ENCODE data around the gene CACNG8.

The CACNG8 gene

GRCh38 chr19:53962887-53963431, at the start of gene CACNG8:
Gene CACNG8, plus strand, starts transcription at chr19:53962937.
- peaks cover 54% of the 10 kb centered on the region for H3K27me3 ChIP-seq (ENCODE audit: control insufficient read depth, insufficient read depth, low read length)
- H3K36me3 ChIP-seq (ENCODE audit: control insufficient read depth, insufficient read depth, low read length) = no peaks in the 10 kb centered on the region

GRCh38 chr19:53915000-53915399, 47.7 kb upstream of the CACNG8 start:
- no peaks in the 10 kb centered on the region for H3K4me1 ChIP-seq (ENCODE audit: control insufficient read depth, insufficient read depth, low read length)
- no peak overlapping the region for H3K4me3 ChIP-seq (ENCODE audit: low read depth, low read length)
- H3K9ac ChIP-seq (ENCODE audit: low read depth, low read length) = no peak overlapping the region
- peaks cover 22% of the 10 kb centered on the region for H3K27me3 ChIP-seq (ENCODE audit: control insufficient read depth, insufficient read depth, low read length)
- no peak overlapping the region for H3K27ac ChIP-seq (ENCODE audit: low read depth, low read length)
- peaks cover 26% of the 10 kb centered on the region for H3K36me3 ChIP-seq (ENCODE audit: control insufficient read depth, insufficient read depth, low read length)
- no peaks in the 10 kb centered on the region for H3K9me3 ChIP-seq (ENCODE audit: control insufficient read depth, insufficient read depth, low read length)

More at GRCh38 chr19:53962887-53963431, at the start of gene CACNG8:
- H3K4me3 ChIP-seq (ENCODE audit: low read depth, low read length) = peak within 1 kb of the TSS; percentile 60
- no peaks in the 10 kb centered on the region for H3K9me3 ChIP-seq (ENCODE audit: control insufficient read depth, insufficient read depth, low read length)
- peaks cover 19% of the 10 kb centered on the region for H3K4me1 ChIP-seq (ENCODE audit: control insufficient read depth, insufficient read depth, low read length)
- no peak within 1 kb of the TSS for H3K9ac ChIP-seq (ENCODE audit: low read depth, low read length)
- peak within 1 kb of the TSS; percentile 40 for H3K27ac ChIP-seq (ENCODE audit: low read depth, low read length)

- Histone ChIP-seq H3K4me1 (ENCODE audit: control insufficient read depth, insufficient read depth, low read length) (no peaks in the 10 kb centered on the region), H3K9me3 (ENCODE audit: control insufficient read depth, insufficient read depth, low read length) (no peaks in the 10 kb centered on the region), H3K27me3 (ENCODE audit: control insufficient read depth, insufficient read depth, low read length) (peaks cover 12% of the 10 kb centered on the region), H3K27ac (ENCODE audit: low read depth, low read length) (no peak overlapping the region), H3K36me3 (ENCODE audit: control insufficient read depth, insufficient read depth, low read length) (peaks cover 26% of the 10 kb centered on the region), H3K9ac (ENCODE audit: low read depth, low read length) (no peak overlapping the region), H3K4me3 (ENCODE audit: low read depth, low read length) (no peak overlapping the region)
These were observed 46.7 kb upstream of the CACNG8 start for GRCh38 chr19:53916004-53916403.

GRCh38 chr19:53917356-53917755, 45.4 kb upstream of the CACNG8 start:
- Histone ChIP-seq H3K27me3 (ENCODE audit: control insufficient read depth, insufficient read depth, low read length) (no peaks in the 10 kb centered on the region), H3K9me3 (ENCODE audit: control insufficient read depth, insufficient read depth, low read length) (no peaks in the 10 kb centered on the region), H3K36me3 (ENCODE audit: control insufficient read depth, insufficient read depth, low read length) (peaks cover 26% of the 10 kb centered on the region), H3K9ac (ENCODE audit: low read depth, low read length) (no peak overlapping the region), H3K4me3 (ENCODE audit: low read depth, low read length) (no peak overlapping the region), H3K4me1 (ENCODE audit: control insufficient read depth, insufficient read depth, low read length) (no peaks in the 10 kb centered on the region), H3K27ac (ENCODE audit: low read depth, low read length) (no peak overlapping the region)

GRCh38 chr19:53927739-53928138, 35.0 kb upstream of the CACNG8 start:
- Histone ChIP-seq H3K27ac (ENCODE audit: low read depth, low read length) (no peak overlapping the region), H3K9ac (ENCODE audit: low read depth, low read length) (no peak overlapping the region), H3K4me1 (ENCODE audit: control insufficient read depth, insufficient read depth, low read length) (peaks cover 3% of the 10 kb centered on the region; the same call in 1 of the 2 replicates), H3K4me3 (ENCODE audit: low read depth, low read length) (0 out of 2 replicates have a peak overlapping the region, but pooled peaks have one; percentile 23), H3K36me3 (ENCODE audit: control insufficient read depth, insufficient read depth, low read length) (peaks cover 5% of the 10 kb centered on the region), H3K9me3 (ENCODE audit: control insufficient read depth, insufficient read depth, low read length) (no peaks in the 10 kb centered on the region), H3K27me3 (ENCODE audit: control insufficient read depth, insufficient read depth, low read length) (no peaks in the 10 kb centered on the region)

- Histone ChIP-seq H3K27ac (ENCODE audit: low read depth, low read length) (no peak overlapping the region), H3K27me3 (ENCODE audit: control insufficient read depth, insufficient read depth, low read length) (peaks cover under 1% of the 10 kb centered on the region; the same call in 1 of the 2 replicates), H3K9ac (ENCODE audit: low read depth, low read length) (no peak overlapping the region), H3K4me3 (ENCODE audit: low read depth, low read length) (no peak overlapping the region), H3K36me3 (ENCODE audit: control insufficient read depth, insufficient read depth, low read length) (peaks cover 4% of the 10 kb centered on the region; the same call in 1 of the 2 replicates), H3K4me1 (ENCODE audit: control insufficient read depth, insufficient read depth, low read length) (0 out of 2 replicates have a peak, but pooled peaks cover 3% of the 10 kb centered on the region), H3K9me3 (ENCODE audit: control insufficient read depth, insufficient read depth, low read length) (no peaks in the 10 kb centered on the region)
These were observed 26.7 kb upstream of the CACNG8 start for GRCh38 chr19:53936029-53936428.

GRCh38 chr19:53942001-53942786, 20.5 kb upstream of the CACNG8 start:
- H3K27ac ChIP-seq (ENCODE audit: low read depth, low read length) = no peak overlapping the region
- H3K36me3 ChIP-seq (ENCODE audit: control insufficient read depth, insufficient read depth, low read length) = no peaks in the 10 kb centered on the region
- no peaks in the 10 kb centered on the region for H3K9me3 ChIP-seq (ENCODE audit: control insufficient read depth, insufficient read depth, low read length)
- peak overlapping the region; percentile 65 for H3K9ac ChIP-seq (ENCODE audit: low read depth, low read length)
- H3K4me3 ChIP-seq (ENCODE audit: low read depth, low read length) = peak overlapping the region; percentile 83
- peaks cover 9% of the 10 kb centered on the region for H3K4me1 ChIP-seq (ENCODE audit: control insufficient read depth, insufficient read depth, low read length)
- peaks cover 10% of the 10 kb centered on the region; the same call in 1 of the 2 replicates for H3K27me3 ChIP-seq (ENCODE audit: control insufficient read depth, insufficient read depth, low read length)

GRCh38 chr19:53944416-53944815, 18.3 kb upstream of the CACNG8 start:
- no peak overlapping the region for H3K4me3 ChIP-seq (ENCODE audit: low read depth, low read length)
- no peak overlapping the region for H3K27ac ChIP-seq (ENCODE audit: low read depth, low read length)
- no peak overlapping the region for H3K9ac ChIP-seq (ENCODE audit: low read depth, low read length)
- H3K9me3 ChIP-seq (ENCODE audit: control insufficient read depth, insufficient read depth, low read length) = no peaks in the 10 kb centered on the region
- H3K36me3 ChIP-seq (ENCODE audit: control insufficient read depth, insufficient read depth, low read length) = no peaks in the 10 kb centered on the region
- H3K4me1 ChIP-seq (ENCODE audit: control insufficient read depth, insufficient read depth, low read length) = peaks cover 9% of the 10 kb centered on the region
- H3K27me3 ChIP-seq (ENCODE audit: control insufficient read depth, insufficient read depth, low read length) = peaks cover 10% of the 10 kb centered on the region; the same call in 1 of the 2 replicates

GRCh38 chr19:53944933-53945332, 17.8 kb upstream of the CACNG8 start:
- Histone ChIP-seq H3K4me1 (ENCODE audit: control insufficient read depth, insufficient read depth, low read length) (peaks cover 9% of the 10 kb centered on the region), H3K4me3 (ENCODE audit: low read depth, low read length) (0 out of 2 replicates have a peak overlapping the region, but pooled peaks have one; percentile 39), H3K9ac (ENCODE audit: low read depth, low read length) (no peak overlapping the region), H3K9me3 (ENCODE audit: control insufficient read depth, insufficient read depth, low read length) (no peaks in the 10 kb centered on the region), H3K36me3 (ENCODE audit: control insufficient read depth, insufficient read depth, low read length) (no peaks in the 10 kb centered on the region), H3K27ac (ENCODE audit: low read depth, low read length) (no peak overlapping the region), H3K27me3 (ENCODE audit: control insufficient read depth, insufficient read depth, low read length) (peaks cover 10% of the 10 kb centered on the region; the same call in 1 of the 2 replicates)

GRCh38 chr19:53945441-53945840, 17.3 kb upstream of the CACNG8 start:
- Histone ChIP-seq H3K27me3 (ENCODE audit: control insufficient read depth, insufficient read depth, low read length) (peaks cover 10% of the 10 kb centered on the region; the same call in 1 of the 2 replicates), H3K27ac (ENCODE audit: low read depth, low read length) (no peak overlapping the region), H3K4me1 (ENCODE audit: control insufficient read depth, insufficient read depth, low read length) (peaks cover 9% of the 10 kb centered on the region), H3K36me3 (ENCODE audit: control insufficient read depth, insufficient read depth, low read length) (no peaks in the 10 kb centered on the region), H3K9me3 (ENCODE audit: control insufficient read depth, insufficient read depth, low read length) (no peaks in the 10 kb centered on the region), H3K9ac (ENCODE audit: low read depth, low read length) (no peak overlapping the region), H3K4me3 (ENCODE audit: low read depth, low read length) (peak overlapping the region; percentile 44)

GRCh38 chr19:53945998-53946397, 16.7 kb upstream of the CACNG8 start:
- Histone ChIP-seq H3K4me3 (ENCODE audit: low read depth, low read length) (peak overlapping the region; percentile 44), H3K9ac (ENCODE audit: low read depth, low read length) (no peak overlapping the region), H3K4me1 (ENCODE audit: control insufficient read depth, insufficient read depth, low read length) (peaks cover 9% of the 10 kb centered on the region), H3K36me3 (ENCODE audit: control insufficient read depth, insufficient read depth, low read length) (no peaks in the 10 kb centered on the region), H3K27me3 (ENCODE audit: control insufficient read depth, insufficient read depth, low read length) (peaks cover 10% of the 10 kb centered on the region; the same call in 1 of the 2 replicates), H3K9me3 (ENCODE audit: control insufficient read depth, insufficient read depth, low read length) (no peaks in the 10 kb centered on the region), H3K27ac (ENCODE audit: low read depth, low read length) (no peak overlapping the region)

Measured in HUES48 (cell line).